Medulla oblongata (tissue), 1 donor: Measurements from ENCODE around the gene OR2T3.
"Not testable (repeated sequence)": the region's sequence is repeated elsewhere in the genome, so short reads cannot be mapped to it uniquely, and the experiment has no call there.

Experiments used
- DNase-seq: peaks from one replicate; pipeline ENCODE4 v3.0.0-alpha.2; 2015; ENCODE audit errors: extremely low spot score

OR2T3 gene

DNA sequence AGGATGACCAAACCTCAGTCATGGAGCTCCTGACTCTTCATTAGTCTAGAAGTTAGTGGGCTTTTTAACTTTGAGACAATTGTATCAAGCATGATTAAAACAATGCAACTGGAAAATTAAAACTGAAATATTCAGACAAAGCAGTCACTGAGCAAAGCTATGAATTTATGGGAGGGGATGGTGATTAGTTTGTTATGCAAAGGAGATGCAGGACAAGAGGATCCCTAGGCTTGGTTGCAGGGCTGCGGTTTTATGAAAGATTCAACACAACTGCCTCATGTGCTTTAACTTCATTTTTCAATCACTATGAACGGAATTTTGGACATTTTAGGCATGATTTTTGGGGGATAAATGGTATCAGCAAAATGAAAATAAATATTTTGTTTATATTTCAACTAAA is 1.0 kb upstream of the OR2T3 start:
- DNase-seq, result not testable (repeated sequence)

DNA sequence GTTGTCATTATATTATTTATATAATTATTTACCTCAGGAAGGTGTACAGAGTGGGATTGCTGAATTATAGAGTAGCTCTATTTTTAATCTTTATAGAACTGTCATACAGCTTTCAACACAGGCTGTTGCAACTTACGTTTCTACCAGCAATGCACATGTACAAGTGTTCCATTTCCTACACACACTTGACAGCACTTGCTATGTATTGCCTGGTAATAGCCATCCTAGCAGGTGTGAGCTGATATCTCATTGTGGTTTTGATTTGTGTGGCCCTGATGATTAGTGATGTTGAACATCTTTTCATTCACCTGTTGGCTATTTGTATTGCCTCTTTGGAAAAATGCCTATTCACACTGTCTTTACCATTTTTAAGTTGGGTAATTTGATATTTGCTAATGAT is 2.5 kb downstream of the OR2T3 start:
- DNase-seq, result not testable (repeated sequence)

DNA sequence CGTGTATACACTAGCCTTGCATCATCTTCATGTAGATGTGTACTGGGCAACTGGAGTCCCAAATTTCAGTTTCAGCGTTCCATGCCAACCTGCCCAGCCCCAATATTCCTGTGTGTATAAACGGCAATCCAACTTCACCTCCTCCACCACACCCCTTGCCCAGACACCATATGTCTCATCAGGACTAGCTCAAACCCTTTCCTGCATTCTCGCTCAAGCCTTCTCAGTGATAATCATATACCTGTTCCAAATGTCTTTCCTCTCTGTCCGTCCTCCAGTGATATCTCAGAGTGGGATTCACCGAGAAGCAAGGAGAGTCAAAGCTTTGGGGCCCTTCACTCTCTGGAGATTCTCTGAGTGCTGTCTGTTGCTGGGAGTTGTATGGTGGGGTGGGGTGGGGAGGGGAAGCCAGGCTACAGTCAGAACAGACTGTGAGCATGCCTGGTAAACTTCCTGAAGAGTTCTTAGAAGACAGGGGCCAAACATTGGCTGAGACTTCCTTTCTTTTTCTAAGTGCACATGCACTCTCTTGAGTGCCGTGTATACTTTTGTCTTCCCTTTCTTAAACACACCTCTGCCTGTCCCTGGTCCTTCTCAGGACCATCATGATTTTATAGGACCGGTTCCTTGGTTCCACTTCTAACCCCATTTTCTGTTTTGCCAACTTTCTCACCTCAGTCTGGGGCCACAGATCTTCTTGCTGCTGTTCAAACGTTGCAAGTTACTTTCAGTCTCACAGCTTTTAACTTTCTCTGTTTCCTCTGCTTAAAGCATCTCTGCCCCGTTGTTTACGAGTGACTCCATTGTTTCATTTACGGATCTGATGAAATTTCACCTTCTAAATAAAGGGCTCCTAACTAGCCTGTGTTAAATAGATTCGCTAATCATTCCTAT is 8.8 kb downstream of the OR2T3 start:
- DNase-seq, result not testable (repeated sequence)

DNA sequence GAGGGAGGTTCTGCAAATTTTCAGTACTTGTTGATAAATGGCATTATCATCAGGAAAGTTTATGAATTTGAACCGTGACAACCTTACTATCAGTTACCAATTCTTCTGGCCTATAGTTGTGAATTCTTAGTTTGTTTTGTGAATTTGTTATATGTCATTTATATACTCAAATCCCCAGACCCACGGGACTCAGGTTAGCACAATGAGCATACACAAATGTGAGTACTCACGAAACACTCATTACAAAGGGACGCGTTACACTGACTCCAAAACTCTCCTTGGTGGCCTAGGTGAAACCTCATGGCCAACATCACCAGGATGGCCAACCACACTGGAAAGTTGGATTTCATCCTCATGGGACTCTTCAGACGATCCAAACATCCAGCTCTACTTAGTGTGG is 15.1 kb downstream of the OR2T3 start, which contains the start of gene OR2T5:
TSS of gene OR2T5 (plus strand) at position 301 of the 400 bp plus-strand sequence. CDS start at position 301, 0 bp downstream.
- not testable (repeated sequence) for DNase-seq

DNA sequence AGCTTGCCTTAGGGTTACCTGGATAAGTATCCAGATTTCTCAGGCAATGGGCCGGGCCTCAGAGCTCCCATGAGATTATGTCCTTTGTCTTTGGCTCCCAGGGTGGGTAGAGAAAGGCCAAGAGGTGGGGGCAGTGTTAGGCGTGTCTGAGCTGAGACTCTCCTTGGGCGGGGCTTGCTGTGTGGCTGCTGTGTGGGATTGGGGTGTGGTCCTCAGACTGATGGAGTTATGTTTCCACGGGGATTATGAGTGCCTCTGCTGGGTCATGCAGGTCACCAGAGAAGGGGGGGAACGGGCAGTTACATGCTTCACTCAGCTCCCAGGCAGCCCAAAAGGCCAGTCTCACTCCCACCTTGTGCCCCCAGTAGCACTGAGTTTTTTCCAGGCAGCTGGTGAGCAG is 23.5 kb downstream of the OR2T3 start:
- not testable (repeated sequence) for DNase-seq

DNA sequence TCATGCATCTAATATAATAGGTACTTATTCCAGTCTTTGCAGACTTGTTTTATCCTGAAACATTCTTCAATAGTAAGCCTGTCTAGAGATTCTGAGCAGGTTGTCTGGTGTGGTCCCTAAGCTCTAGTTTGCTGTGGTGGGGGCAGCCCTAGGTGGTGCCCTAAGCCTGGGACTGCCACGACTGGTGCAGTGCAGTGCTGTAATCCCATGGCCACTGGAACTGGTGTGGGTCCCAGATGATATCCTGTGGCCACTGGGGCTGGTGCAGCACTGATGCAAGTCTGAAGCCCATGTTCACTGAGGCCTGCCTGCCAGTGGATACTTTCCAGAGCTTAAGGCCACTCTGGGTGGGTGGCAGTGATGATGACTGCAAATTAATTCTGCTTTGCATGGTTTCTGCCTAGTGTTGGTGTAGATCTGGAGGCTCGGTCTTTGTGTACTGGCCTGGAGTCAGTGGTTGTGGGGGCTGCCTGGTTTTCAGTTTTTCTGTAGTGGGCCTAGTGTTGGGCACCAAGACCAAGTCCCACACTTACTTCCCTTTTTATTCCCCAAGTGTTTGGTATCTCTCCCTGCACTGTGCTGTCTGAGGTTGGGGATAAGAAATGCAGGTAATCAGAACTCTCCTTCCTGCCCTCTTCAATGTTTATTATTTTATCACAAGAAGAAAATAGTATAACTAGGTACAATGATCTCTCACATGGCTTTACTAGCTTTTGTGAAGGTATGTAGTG is 27.3 kb downstream of the OR2T3 start:
- DNase-seq, result not testable (repeated sequence)

DNA sequence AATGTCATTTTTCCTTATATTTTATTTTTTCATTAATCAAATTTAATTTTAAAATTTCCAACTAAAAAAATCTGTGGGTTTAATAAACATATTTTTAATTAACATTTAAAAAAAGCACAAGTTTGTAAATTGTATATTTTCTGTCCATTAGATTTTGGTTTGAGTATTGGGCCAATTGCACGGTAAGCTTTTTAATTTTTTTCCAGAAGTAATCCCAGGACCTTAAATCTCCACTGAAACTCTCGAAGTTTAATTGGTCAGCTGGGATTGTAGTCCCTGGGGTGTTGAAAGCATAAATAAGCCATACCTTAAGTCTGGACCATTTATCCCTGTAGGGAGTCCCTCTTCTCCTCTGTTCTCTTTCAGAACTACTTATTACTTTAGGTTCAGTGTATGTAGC is 34.6 kb downstream of the OR2T3 start, which contains the start of gene OR2G6:
TSS of gene OR2G6 (plus strand) at position 301 of the 400 bp plus-strand sequence. CDS start 13,574 bp downstream, outside the sequence.
- not testable (repeated sequence) for DNase-seq

DNA sequence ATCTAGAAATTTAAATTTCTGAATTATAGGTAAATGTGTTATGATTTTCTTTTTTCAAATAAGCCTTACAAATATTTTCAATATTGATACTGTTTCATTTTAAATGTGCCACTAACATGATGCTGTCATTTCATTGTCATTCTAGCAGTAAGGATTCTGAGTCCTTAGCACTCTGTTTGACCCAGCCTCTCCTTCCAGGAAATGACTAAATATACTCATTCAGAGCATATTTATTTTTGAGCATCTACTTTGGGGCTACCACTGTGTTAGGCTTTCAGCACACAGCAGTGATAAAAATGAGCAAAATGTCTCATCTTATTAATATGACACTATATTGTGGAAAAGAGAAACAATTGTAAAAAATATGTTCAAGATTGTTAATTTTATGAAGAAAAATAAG is 37.1 kb downstream of the OR2T3 start:
- DNase-seq, result not testable (repeated sequence)

DNA sequence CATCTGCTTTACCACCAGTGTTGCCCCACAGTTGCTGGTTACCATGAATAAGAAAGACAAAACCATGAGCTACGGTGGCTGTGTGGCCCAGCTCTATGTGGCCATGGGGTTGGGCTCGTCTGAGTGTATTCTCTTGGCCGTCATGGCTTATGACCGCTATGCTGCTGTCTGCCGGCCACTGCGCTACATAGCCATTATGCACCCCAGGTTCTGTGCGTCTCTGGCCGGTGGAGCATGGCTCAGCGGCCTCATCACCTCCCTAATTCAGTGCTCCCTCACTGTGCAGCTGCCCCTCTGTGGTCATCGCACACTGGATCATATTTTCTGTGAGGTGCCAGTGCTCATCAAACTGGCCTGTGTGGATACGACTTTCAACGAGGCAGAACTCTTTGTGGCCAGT is 48.7 kb downstream of the OR2T3 start:
- DNase-seq, result no peak
